Measurements from ENCODE around the gene PSMD8.

DNA sequence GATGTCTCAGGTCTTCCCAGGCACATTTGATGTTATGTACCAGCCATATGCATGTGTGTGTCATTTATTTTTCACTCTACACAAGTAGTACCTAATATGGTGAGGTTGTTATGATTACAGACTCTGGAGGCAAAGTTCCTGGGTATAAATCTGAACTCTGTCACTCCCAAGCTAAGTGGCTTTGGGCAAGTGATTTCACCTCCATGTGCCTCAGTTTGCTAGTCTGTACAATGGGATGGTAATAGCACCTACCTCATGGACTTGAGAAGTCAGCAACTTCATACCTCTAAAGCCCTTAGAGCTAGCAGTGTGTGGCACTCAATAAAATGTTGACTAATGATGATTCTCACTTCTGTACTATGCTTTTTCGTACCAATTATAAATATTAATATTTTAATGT lies 42.6 kb upstream of the PSMD8 start:
- TF ChIP-seq, protein P1, sequence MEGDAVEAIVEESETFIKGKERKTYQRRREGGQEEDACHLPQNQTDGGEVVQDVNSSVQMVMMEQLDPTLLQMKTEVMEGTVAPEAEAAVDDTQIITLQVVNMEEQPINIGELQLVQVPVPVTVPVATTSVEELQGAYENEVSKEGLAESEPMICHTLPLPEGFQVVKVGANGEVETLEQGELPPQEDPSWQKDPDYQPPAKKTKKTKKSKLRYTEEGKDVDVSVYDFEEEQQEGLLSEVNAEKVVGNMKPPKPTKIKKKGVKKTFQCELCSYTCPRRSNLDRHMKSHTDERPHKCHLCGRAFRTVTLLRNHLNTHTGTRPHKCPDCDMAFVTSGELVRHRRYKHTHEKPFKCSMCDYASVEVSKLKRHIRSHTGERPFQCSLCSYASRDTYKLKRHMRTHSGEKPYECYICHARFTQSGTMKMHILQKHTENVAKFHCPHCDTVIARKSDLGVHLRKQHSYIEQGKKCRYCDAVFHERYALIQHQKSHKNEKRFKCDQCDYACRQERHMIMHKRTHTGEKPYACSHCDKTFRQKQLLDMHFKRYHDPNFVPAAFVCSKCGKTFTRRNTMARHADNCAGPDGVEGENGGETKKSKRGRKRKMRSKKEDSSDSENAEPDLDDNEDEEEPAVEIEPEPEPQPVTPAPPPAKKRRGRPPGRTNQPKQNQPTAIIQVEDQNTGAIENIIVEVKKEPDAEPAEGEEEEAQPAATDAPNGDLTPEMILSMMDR (IDR thresholded peaks at IDR 0.05; ENCODE audit: insufficient read depth, low read length, poor library complexity, severe bottlenecking) = no peak
- TF ChIP-seq EZH2phosphoT487 (conservative IDR thresholded peaks at IDR 0.05; ENCODE audit: low read length) = no peak

Data from SU-DHL-6 (cell line).